PC-3 (cell line): ENCODE measurements around the gene PHF11.

Experiments
- CTCF ChIP-seq: fragments of 300-600 bp; sonication (generic); conservative IDR thresholded peaks from 2 replicates; pipeline ENCODE4 v1.5.1; 2017; ENCODE audit warnings: antibody characterized with exemption, low read depth, mild to moderate bottlenecking, low read length
- EZH2 ChIP-seq: fragments of 300-600 bp; sonication (generic); IDR thresholded peaks from one replicate; pipeline ENCODE4 v1.6.1; 2017; ENCODE audit warnings: antibody characterized with exemption, mild to moderate bottlenecking, low read length; ENCODE audit not compliant: unreplicated experiment

- TF ChIP-seq CTCF, result no peak
- no peak for TF ChIP-seq EZH2
Measured at GRCh38 chr13:49539746-49540145, 44.0 kb downstream of the PHF11 start.
